NCI-H2081 treated with DMSO at 0.1 percent for 48 hours (cell line): ENCODE data around the gene CCZ1B.
"Not testable (repeated sequence)": the region's sequence is repeated elsewhere in the genome, so short reads cannot be mapped to it uniquely, and the experiment has no call there.

Experiments used
- DNase-seq: peaks from one replicate; lab custom pipeline; 2025; lab: John Stamatoyannopoulos, UW

CCZ1B gene

GRCh38 chr7:6831018-6831725 lies 5.1 kb upstream of the CCZ1B start:
- no peak for DNase-seq

DNA sequence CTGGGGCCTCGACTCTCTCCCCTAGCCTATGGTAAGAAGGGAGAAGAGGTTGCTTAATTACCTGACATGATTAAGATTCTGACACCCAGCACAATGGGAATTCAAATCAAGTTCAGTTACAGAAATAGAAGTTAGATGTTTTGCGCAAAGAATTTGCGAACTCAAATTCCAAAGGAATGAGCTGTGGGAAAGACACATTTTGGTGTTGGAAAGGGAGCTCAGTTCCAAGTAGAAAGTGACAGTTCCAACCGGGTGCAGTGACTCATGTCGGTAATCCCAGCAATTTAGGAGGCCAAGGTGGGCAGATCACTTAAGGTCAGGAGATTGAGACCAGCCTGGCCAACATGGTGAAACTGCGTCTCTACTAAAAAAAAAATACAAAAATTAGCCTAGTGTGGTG lies 4.0 kb upstream of the CCZ1B start:
- DNase-seq = not testable (repeated sequence)

- DNase-seq = not testable (repeated sequence)
Observed at GRCh38 chr7:6829616-6830015, 3.5 kb upstream of the CCZ1B start.

DNA sequence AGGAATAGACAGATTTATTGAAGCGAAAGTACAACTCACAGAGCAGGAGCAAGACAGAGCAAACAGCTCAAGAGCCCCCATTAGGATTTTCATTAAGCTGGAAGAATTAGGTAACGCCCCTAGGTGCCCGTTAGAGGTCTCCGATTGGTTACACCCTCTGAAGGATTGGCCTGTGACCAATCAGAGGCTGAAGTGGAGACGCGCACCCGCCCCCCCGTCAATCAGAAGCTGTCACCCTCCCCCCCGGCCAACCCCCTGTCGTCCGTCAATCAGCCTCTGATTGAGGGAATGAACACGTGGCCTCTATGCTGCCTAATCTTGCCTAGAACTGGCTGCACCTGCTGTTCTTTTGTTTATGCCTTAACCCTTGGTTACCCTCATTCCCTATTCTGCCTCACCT lies 1.1 kb upstream of the CCZ1B start:
- DNase-seq = not testable (repeated sequence)

DNA sequence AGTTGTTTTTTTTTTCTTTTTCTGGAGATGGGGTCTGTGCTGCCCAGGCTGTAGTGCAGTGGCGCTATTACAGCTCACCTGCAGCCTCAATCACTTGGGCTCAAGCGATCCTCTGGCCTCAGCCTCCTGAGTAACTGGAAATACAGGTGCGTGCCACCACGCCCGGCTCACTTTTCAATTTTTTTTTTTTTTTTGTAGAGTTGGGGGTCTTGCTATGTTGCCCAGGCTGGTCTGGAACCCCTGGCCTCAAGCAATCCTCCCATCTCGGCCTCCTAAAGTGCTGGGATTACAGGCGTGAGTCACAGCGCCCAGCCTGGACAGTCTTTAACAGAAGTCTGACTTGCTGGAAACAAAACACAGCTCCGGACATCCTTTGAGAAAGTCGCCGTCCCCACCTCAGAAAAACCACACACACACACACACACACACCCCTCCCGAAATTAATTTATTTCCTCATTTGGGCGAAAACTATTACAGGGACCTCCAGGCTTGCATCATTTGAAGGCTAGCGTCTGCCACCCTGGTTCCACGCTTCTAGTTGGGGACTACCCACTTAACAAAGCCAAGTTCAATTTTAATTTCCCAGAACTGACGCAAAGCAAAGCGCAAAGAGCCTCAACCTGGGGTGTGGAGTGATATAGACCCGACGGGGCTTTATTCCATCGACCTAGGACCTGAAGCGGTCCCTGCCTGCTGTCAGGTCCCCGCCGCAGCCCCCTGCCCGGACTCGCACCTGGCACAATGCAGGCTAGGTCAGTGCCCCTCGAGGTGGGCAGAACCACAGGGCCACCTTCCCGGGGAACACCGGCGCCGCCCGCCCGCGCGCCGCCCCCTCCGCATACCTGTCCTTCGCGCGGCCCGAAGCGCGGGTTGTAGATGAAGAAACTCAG lies 594 bp downstream of the CCZ1B start:
- DNase-seq = not testable (repeated sequence)

DNA sequence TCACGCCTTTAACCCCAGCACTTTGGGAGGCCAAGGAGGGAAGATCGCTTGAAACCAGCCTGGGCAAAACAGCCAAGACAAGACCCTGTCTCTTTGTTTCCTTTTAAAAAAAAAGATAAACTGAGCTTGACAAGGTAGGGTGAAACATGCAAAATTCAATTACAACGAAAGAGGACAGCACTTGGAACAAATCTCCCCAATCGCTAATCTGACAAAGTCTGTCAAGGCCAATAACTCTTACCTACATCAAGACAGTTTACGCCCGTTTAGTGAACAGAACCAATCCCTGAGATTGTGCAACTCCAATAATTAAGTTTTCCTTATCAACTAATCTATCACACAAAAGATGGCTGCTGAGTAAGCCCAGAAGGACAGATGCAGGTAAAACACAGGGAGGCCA lies 4.5 kb downstream of the CCZ1B start:
- not testable (repeated sequence) for DNase-seq

DNA sequence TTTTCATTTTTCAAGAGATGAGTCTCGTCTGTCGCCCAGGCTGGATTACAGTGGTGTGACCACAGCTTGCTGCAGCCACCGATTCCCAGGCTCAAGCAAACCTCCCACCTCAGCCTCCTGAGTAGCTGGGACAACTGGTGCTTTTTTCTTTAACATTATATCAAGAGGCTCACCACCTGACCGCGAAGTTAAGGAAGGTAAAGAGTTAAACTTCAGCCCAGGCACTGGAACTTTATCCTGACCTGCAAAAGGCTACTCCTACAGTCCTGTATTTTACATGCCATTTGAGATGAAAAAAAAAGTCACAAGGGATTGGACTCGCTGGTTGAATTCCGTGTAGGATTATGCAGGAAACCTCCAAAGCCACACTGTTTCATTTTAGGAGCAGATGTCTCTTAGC lies 10.6 kb downstream of the CCZ1B start:
- not testable (repeated sequence) for DNase-seq

GRCh38 chr7:6813011-6813410 lies 13.1 kb downstream of the CCZ1B start:
- not testable (repeated sequence) for DNase-seq

GRCh38 chr7:6807959-6808358 lies 18.1 kb downstream of the CCZ1B start:
- not testable (repeated sequence) for DNase-seq

DNA sequence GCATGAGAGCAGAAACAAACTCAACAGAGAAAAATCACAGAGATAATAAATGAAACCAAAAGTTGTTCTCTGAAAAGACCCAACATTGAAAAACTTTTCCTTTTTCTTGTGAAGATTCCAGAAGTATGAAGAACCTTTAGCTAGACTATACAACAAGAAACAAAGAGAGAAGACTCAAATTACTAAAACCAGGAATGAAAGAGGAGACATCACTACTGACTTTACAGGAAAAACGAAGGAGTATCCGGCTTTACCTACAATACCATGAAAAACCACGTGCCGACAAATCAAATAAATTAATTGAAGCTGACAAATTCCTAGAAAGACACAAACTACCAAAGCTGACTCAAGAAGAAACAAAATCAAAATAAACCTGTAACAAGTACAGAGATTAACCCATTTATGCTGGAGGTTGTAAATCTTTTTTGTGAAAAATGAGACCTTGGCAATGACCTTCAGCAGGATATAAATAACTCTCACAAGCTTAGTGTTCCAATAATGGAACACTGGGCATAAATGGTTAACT lies 18.6 kb downstream of the CCZ1B start:
- not testable (repeated sequence) for DNase-seq

- not testable (repeated sequence) for DNase-seq
Observed at GRCh38 chr7:6800331-6800730, 25.7 kb downstream of the CCZ1B start.

DNA sequence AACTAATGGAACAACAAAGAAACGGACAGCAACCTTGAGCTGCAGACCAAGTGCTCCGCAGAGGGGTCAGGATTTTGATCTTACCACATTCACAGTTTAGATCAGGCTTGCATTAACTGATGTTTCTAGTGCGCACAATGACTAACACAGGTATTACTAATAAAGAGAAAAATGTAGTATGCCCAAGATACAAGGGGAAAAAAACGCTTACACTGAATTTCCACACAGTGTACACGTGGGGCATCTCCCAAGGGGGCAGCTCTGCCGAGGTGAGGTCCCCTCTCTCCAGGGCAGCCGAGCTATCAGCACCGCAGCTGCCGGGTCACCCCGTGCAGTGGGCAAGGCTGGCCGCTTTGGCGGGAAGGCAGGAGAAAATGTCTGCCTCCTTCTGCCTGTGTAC lies 26.2 kb downstream of the CCZ1B start:
- DNase-seq = not testable (repeated sequence)

GRCh38 chr7:6798047-6798446 lies 28.0 kb downstream of the CCZ1B start:
- DNase-seq = not testable (repeated sequence)

- not testable (repeated sequence) for DNase-seq
Observed at GRCh38 chr7:6797218-6797617, 28.9 kb downstream of the CCZ1B start.

- not testable (repeated sequence) for DNase-seq
Observed at GRCh38 chr7:6794276-6794675, 31.8 kb downstream of the CCZ1B start.

DNA sequence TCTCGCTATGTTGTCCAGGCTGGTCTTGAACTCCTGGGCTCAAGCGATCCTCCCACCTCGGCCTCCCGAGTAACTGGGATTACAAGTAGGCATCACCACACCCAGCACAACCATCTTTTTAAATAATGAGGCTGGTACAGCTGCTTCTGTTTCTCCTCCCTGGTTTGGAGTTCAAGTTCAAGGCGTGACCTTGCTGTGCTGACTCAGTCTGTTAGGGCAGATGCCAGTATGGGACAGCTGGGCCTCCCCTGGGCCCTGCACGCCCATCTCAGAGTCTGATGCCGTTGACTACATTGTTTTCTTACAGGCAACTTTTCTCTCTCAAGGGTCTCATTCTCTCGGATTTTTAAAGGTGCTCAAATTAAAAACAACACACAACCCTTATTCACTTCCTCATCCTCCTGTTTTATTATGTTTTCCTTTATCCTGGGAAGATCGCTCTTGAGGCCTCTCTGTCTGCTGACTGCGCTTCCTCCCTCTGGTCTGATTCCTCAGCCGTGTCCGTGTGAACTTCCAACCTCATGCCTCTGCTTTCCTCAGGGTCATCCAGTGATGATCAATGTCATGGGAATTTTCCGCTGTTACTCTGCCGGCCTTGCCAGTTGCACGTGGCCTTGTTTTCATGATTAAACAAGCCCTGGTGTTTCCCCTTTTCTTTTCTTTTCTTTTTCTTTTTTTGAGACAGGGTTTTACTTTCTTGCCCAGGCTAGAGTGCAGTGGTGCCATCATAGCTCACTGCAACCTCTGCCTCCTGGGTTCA lies 33.8 kb downstream of the CCZ1B start:
- DNase-seq = not testable (repeated sequence)

- not testable (repeated sequence) for DNase-seq
Observed at GRCh38 chr7:6789353-6789752, 36.7 kb downstream of the CCZ1B start.

DNA sequence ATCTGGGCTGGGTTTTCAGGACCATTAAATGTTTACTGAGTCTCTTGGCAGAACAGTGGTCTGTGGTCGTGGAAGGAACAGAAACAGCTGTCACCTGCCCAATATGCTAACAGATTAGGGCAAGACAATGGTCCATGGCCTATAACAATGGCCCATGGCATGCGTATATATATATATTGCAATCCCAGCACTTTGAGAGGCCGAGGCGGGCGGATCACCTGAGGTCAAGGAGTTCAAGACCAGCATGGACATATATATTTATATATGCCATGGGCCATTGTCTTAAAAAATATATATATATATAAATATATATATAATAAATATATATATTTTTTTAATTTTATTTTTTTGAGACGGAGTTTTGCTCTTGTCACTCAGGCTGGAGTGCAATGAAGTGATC lies 44.5 kb downstream of the CCZ1B start:
- DNase-seq = not testable (repeated sequence)

GRCh38 chr7:6761186-6761585 lies 64.9 kb downstream of the CCZ1B start:
- DNase-seq = not testable (repeated sequence)

- not testable (repeated sequence) for DNase-seq
Observed at GRCh38 chr7:6753964-6754363, 72.1 kb downstream of the CCZ1B start, which contains the start of gene RSPH10B2. RSPH10B2 (plus strand) TSS chr7:6754103; CDS start chr7:6757678, 3,575 bp downstream.

DNA sequence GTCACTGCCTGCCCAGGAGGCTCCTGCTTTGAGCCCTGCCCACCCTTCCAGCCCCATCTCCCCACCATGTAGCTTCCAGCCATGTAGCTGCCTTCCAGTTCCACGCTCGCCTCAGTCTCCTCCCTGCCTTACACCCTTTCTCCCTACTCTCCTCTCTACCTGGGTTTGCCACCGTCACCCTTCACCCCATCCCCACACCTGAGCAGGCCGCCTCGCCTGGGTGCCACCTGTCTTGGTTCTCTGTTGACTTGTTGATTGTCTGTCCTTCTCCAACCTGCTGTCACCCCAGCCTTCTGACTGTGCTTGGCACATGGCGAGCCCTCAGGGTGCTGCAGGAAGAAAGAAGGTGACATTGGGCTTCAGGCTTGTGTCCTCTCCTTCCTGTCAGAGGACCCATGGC lies 75.9 kb downstream of the CCZ1B start:
- DNase-seq = not testable (repeated sequence)

DNA sequence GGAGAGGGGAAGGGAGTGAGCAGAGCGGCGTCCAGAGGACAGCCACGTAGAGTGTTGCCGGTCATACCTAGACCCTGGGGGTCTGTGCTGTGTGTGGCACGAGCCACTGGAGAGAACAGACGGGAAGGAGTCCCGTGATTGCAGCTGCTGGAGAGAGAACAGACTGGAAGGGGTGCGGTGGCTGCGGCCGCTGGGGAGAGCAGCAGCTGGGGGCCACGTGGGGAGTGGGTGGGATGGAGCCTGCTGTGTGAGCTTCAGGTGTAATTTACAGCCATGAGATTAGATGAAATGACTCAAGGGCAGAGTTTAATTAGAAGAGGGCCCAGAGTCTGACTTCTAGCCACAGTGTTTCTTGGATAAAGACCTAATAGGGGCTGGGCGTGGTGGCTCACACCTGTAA lies 76.7 kb downstream of the CCZ1B start:
- DNase-seq = not testable (repeated sequence)
